SK-N-MC (cell line): ENCODE data around the gene PLEKHO1.

ENCODE experiments used
- EZH2 ChIP-seq: fragments of 200-600 bp; sonication (generic); IDR thresholded peaks from one replicate; pipeline ENCODE4 v1.6.1; 2017; ENCODE audit warnings: antibody characterized with exemption
- POLR2AphosphoS5 ChIP-seq: IDR thresholded peaks from 2 replicates; pipeline ENCODE4 v1.6.1; 2012; ENCODE audit warnings: mild to moderate bottlenecking, low read depth, low read length, borderline replicate concordance

GRCh38 chr1:150111670-150112069 is 38.0 kb upstream of the PLEKHO1 start:
- TF ChIP-seq POLR2AphosphoS5 (no peak), EZH2 (no peak)
